ENCODE results near the gene FOXO6. TPM values are rescaled to one million over a fixed set of nuclear protein-coding genes. Genes with fewer than 3 reads are reported as not detected.

The FOXO6 gene
- polyA plus RNA-seq, 1 donor: 1.2 TPM

DNA sequence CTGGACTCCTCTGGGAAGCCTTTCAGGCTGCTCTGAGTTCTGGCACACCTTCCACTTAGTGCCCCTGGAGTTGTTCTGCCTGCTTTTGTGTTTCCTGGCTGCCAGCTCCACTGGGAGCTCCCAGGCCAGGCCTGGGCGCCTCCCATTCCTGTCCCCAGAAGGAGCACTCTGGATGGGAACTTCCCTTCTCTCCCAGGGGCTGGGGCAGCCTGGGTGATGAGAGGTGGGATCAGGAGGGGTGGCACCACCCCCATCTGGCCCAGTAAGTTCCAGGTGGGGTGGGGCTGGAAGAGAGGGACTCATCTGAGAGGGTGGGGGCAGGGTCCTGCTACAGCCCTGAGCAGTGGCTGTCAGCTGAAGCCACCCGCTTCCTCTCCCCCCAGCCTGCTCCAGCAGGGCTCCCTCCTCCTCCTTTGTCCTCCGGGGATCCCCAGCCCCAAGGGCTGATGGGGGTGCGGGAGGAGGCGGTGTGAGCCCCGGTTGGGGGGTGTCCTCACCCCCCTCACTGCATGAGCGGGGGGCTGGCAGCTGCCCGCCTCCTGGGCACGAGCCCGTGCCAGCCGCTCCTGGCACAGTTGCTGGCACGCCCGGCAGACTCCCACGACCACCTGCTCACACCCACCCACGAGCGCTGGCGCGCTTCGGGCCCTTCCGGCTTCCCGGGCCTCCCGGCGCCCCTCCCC lies 4.7 kb downstream of the FOXO6 start:
- DNase-seq: no peak

DNA sequence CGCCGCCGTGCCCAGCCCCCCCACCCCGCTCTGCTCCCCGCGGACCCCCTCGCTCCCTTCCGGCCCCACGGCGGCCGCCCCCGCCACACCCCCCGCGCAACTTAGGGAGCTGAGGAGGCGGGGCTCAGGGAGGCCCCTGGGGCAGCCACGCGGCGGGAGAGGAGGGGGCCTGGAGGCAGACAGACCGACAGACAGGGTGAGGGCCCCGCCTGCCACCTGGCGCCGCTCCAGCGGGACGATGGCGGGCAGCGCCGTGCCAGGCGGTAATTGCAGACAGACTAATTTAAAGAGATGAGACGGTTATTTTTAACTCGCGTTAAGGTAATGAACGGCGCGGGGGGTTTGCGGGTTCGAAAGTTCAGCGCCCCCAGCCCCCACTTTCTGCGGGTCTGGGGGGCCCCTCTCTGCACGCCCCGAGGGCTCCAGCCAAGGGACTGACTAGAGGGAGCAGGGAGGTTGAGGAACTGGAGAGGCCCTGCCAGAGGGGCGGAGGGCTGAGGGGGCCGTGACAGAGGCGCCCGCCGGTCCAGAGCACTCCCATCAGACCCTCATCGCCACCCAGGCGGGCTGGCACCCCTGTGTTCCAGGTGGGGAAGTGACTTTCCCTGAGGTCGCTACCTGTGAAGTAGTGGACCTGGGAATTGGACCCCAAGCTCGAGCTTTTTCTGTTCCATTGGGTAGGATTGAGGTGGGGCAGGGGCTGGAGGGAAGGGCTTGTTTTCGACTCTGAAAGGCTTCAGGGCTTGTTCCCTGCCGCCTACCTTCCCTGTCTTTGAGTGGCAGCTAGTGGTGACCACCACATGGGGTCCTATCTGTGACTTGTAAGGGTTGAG lies 5.4 kb downstream of the FOXO6 start:
- no peak for DNase-seq

GRCh38 chr1:41367288-41367642 lies 6.0 kb downstream of the FOXO6 start:
- DNase-seq: no peak

DNA sequence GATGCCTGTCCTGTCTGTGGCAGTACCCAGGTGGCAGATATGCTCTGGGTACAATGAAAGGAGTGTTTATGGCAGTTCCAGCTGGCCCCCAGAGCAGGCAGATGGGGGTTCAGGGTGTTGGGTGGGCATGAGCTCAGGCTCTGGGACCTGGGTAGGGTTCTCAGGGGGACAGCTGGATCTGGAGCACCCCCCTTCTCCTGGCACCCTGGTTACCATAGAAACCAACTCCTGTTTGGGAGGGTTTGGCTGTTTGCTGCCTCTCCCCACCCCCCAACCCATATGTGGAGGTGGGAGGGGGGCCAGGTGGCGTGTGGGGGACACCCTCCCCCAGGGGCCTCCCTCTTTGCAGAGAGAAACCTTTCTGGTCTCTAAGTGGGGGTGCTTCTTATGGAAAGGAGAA lies 7.1 kb downstream of the FOXO6 start:
- no peak for DNase-seq

- no peak for DNase-seq
These were observed 7.6 kb downstream of the FOXO6 start for GRCh38 chr1:41368801-41369200.

DNA sequence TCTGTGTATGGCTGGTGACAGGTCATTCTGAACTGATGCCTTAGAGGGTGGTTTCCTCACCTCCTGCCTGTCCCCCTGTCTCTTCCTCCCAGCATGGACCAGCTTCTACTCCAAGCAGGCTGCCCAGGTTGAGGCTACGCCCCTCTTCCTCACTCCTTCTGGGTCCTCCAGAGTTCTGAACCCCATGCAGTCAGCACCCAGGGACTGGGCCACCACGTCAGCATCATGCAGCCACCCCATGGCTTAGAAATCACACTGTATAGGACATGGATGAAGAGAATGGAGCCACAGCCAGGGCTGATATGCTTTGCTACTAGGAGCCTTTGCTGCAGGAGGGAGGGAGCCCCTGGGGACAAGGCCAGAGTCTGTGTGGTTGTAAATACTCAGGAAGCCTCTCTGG lies 8.3 kb downstream of the FOXO6 start:
- DNase-seq: no peak

- no peak for DNase-seq
These were observed 9.0 kb downstream of the FOXO6 start for GRCh38 chr1:41370225-41370624.

- no peak for DNase-seq
These were observed 9.7 kb downstream of the FOXO6 start for GRCh38 chr1:41370756-41371420.

GRCh38 chr1:41371630-41372599 lies 10.7 kb downstream of the FOXO6 start:
- no peak for DNase-seq

GRCh38 chr1:41372600-41372993 lies 11.4 kb downstream of the FOXO6 start:
- no peak for DNase-seq

GRCh38 chr1:41373373-41373772 lies 12.1 kb downstream of the FOXO6 start:
- DNase-seq: no peak

GRCh38 chr1:41374711-41375110 lies 13.5 kb downstream of the FOXO6 start:
- no peak for DNase-seq

- no peak for DNase-seq
These were observed 16.2 kb downstream of the FOXO6 start for GRCh38 chr1:41377397-41377796.

GRCh38 chr1:41378222-41378621 lies 17.0 kb downstream of the FOXO6 start:
- DNase-seq: no peak

- no peak for DNase-seq
These were observed 17.9 kb downstream of the FOXO6 start for GRCh38 chr1:41378999-41379737.

DNA sequence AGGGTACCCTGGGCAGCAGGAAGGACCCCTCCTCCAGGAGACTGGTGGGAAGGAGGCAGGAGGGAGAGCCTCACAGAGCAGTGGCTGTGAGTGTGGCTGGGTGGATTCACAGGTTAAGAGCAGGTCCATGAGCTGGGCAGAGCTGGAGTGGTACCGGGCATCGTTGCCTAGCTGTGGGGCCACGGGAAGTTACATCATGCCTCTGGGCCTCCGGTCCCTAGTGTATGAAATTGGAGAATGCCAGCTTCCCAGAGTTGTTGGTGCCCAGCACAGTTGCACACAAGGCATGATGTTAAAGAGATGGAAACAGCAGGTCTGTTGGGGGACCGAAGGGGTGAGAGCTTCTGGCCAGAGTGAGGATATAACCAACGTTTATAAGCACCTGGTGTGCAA lies 18.5 kb downstream of the FOXO6 start:
- DNase-seq: no peak

GRCh38 chr1:41380195-41380594 lies 19.0 kb downstream of the FOXO6 start:
- no peak for DNase-seq

DNA sequence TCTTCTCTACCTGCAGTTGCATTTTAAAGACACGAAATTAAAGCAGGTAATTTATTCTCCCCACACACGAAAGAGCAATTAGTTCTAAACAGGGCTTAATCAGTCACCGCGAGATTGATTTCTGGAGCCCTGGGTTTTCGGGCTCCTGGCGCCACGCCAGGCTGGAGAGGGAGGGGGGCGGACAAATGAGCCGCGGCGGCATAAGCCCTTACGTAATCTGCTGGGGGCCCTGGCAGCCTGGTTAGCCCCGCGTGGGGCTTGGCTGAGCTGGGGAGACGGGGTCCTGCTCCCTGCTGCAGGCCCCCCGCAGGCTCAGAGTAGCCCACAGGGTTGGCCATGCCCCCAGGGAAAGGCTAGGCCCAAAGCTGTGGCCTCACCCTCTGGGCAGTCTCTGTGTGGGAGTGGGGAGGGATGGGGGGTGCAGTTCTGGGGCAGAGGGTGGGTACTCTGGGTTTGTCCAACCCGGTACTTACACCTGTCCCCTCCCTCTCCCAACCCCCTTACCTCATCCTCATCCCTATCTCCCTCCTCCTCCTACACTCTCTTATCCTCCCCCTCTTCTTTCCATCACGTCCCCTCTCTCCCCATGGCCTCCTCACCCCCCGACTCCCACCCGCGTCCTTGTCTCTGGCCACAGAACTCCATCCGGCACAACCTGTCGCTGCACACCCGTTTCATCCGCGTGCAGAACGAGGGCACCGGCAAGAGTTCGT lies 19.9 kb downstream of the FOXO6 start:
- no peak for DNase-seq

- DNase-seq: no peak
These were observed 20.7 kb downstream of the FOXO6 start for GRCh38 chr1:41381692-41382479.
